Hepatocyte (in vitro differentiated cells): Measurements from ENCODE around the gene TM4SF4. TPM values are rescaled to one million over a fixed set of nuclear protein-coding genes. Genes with fewer than 3 reads are reported as not detected.

Source experiments
- DNase-seq: peaks from one replicate; pipeline ENCODE4 v3.0.0-alpha.2; 2016; ENCODE audit warnings: low spot score
- H2AFZ ChIP-seq: fragments of 200-600 bp; sonication (generic); 2 replicates; pipeline ENCODE4 v1.6.0; 2016; ENCODE audit warnings: antibody characterized with exemption, mild to moderate bottlenecking
- H3K27ac ChIP-seq: fragments of 200-600 bp; sonication (generic); 2 replicates; pipeline ENCODE4 v1.5.1; 2016; ENCODE audit warnings: mild to moderate bottlenecking
- H3K27me3 ChIP-seq: fragments of 200-600 bp; sonication (generic); 2 replicates; pipeline ENCODE4 v1.6.1; 2016
- H3K36me3 ChIP-seq: fragments of 200-600 bp; sonication (generic); replicated peaks from 2 replicates; pipeline ENCODE4 v1.5.1; 2016; ENCODE audit warnings: low read depth; ENCODE audit not compliant: insufficient read depth
- H3K4me1 ChIP-seq: fragments of 200-600 bp; sonication (generic); 2 replicates; pipeline ENCODE4 v1.5.1; 2016; ENCODE audit warnings: mild to moderate bottlenecking, moderate library complexity; ENCODE audit not compliant: insufficient read depth
- H3K4me2 ChIP-seq: fragments of 200-600 bp; sonication (generic); 2 replicates; pipeline ENCODE4 v1.6.0; 2016
- H3K4me3 ChIP-seq: fragments of 200-600 bp; sonication (generic); 2 replicates; pipeline ENCODE4 v1.5.1; 2016; ENCODE audit warnings: mild to moderate bottlenecking
- H3K79me2 ChIP-seq: fragments of 200-600 bp; sonication (generic); 2 replicates; pipeline ENCODE4 v1.6.0; 2017; ENCODE audit warnings: mild to moderate bottlenecking
- H3K9me2 ChIP-seq: fragments of 200-600 bp; sonication (generic); replicated peaks from 2 replicates; pipeline ENCODE4 v1.6.0; 2017; ENCODE audit warnings: mild to moderate bottlenecking; ENCODE audit not compliant: insufficient read depth
- H3K9me3 ChIP-seq: fragments of 200-600 bp; sonication (generic); 2 replicates; pipeline ENCODE4 v1.5.1; 2016; ENCODE audit warnings: low read depth, mild to moderate bottlenecking
- H4K20me1 ChIP-seq: fragments of 200-600 bp; sonication (generic); 2 replicates; pipeline ENCODE4 v1.6.0; 2016; ENCODE audit warnings: mild to moderate bottlenecking; ENCODE audit not compliant: insufficient read depth, poor library complexity, severe bottlenecking
- EZH2 ChIP-seq: fragments of 200-600 bp; sonication (generic); IDR thresholded peaks from 2 replicates; pipeline ENCODE4 v1.6.1; 2016; ENCODE audit warnings: antibody characterized with exemption, mild to moderate bottlenecking, borderline replicate concordance
- EZH2phosphoT487 ChIP-seq: fragments of 200-600 bp; sonication (generic); IDR thresholded peaks from one replicate; pipeline ENCODE4 v1.6.1; 2018; ENCODE audit warnings: antibody characterized with exemption, mild to moderate bottlenecking, low read depth, moderate library complexity; ENCODE audit not compliant: unreplicated experiment, severe bottlenecking
- WGBS: methylation state at CpG from one replicate; pipeline ENCODE4 v1.1.6; 2016; ENCODE audit warnings: low lambda C conversion rate; ENCODE audit errors: missing lambda C conversion rate; 5-methylcytosine and 5-hydroxymethylcytosine counted together
- polyA plus RNA-seq: library from polyadenylated mRNA; unstranded; fragments of >200 nt; fragmentation: Nextera tagmentation; extraction: Ambion mirVana; gene quantifications from 2 replicates; pipeline ENCODE4 v1.2.1, GENCODE V29; 2016
- total RNA-seq: library from RNA; depleted of rRNA; stranded (reverse); fragments of >200 nt; gene quantifications from 2 replicates; pipeline ENCODE4 v1.2.3, GENCODE V29; 2014
- TF ChIP-seq, protein P1 (sequence below): fragments of 200-600 bp; sonication (generic); IDR thresholded peaks from 2 replicates; pipeline ENCODE4 v1.5.1; 2016; ENCODE audit warnings: antibody characterized with exemption, mild to moderate bottlenecking; ENCODE audit not compliant: poor library complexity

TM4SF4 gene
- total and polyA plus RNA-seq, 2 experiments from 2014 or later, result 434 to 763 TPM

- TF ChIP-seq, protein P1, sequence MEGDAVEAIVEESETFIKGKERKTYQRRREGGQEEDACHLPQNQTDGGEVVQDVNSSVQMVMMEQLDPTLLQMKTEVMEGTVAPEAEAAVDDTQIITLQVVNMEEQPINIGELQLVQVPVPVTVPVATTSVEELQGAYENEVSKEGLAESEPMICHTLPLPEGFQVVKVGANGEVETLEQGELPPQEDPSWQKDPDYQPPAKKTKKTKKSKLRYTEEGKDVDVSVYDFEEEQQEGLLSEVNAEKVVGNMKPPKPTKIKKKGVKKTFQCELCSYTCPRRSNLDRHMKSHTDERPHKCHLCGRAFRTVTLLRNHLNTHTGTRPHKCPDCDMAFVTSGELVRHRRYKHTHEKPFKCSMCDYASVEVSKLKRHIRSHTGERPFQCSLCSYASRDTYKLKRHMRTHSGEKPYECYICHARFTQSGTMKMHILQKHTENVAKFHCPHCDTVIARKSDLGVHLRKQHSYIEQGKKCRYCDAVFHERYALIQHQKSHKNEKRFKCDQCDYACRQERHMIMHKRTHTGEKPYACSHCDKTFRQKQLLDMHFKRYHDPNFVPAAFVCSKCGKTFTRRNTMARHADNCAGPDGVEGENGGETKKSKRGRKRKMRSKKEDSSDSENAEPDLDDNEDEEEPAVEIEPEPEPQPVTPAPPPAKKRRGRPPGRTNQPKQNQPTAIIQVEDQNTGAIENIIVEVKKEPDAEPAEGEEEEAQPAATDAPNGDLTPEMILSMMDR, result no peak
- TF ChIP-seq EZH2phosphoT487 (no peak), EZH2 (no peak)
- DNase-seq, result peak; percentile 65
- 33% methylated on average over 13 of the region's 13 CpGs for WGBS
- H3K36me3 ChIP-seq, result no peaks in the 10 kb centered on the region
- no peak overlapping the region for H3K4me3 ChIP-seq
- H3K9me2 ChIP-seq, result no peaks in the 10 kb centered on the region
- no peaks in the 10 kb centered on the region for H3K27me3 ChIP-seq
- H3K4me1 ChIP-seq, result peaks cover 19% of the 10 kb centered on the region
- no peaks in the 10 kb centered on the region for H3K9me3 ChIP-seq
- H4K20me1 ChIP-seq, result no peaks in the 10 kb centered on the region
- H3K4me2 ChIP-seq, result peak overlapping the region; percentile 61
- H3K27ac ChIP-seq, result peak overlapping the region; percentile 71
- H2AFZ ChIP-seq, result no peak overlapping the region
- H3K79me2 ChIP-seq, result peaks cover 43% of the 10 kb centered on the region
Observed at GRCh38 chr3:149547954-149548668, 73.6 kb downstream of the TM4SF4 start.

DNA sequence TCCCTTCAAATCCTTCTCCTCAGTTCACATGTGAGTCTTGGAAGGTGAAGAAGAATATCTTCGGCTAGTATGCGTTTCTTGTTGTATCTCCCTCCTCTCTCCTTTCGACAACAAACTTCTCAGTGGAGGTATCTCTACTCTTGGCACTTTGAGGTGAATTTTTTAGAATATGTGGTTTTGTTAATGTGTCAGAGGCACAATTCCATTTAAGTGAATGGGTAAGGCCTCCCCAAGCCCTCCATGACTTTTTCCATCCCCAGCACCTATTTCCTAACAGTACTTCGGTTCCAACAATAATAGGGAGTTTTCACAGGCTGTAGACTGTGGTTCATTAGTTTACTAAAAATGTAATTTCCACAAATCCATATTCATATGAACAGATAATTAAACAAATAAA is 74.2 kb downstream of the TM4SF4 start:
- Histone ChIP-seq H2AFZ (no peak overlapping the region), H3K4me3 (no peak overlapping the region), H3K79me2 (peaks cover 40% of the 10 kb centered on the region), H3K9me2 (no peaks in the 10 kb centered on the region), H4K20me1 (no peaks in the 10 kb centered on the region), H3K27ac (peak overlapping the region; percentile 71), H3K4me2 (peak overlapping the region; percentile 61), H3K9me3 (no peaks in the 10 kb centered on the region), H3K27me3 (no peaks in the 10 kb centered on the region), H3K36me3 (no peaks in the 10 kb centered on the region), H3K4me1 (peaks cover 21% of the 10 kb centered on the region)
- no peak for DNase-seq
- TF ChIP-seq EZH2phosphoT487 (no peak), EZH2 (no peak)
- TF ChIP-seq, protein P1, result no peak
- 94% methylated on average over 4 of the region's 4 CpGs for WGBS

GRCh38 chr3:149551500-149551899 is 77.0 kb downstream of the TM4SF4 start:
- TF ChIP-seq, protein P1, result no peak
- TF ChIP-seq EZH2 (no peak), EZH2phosphoT487 (no peak)
- DNase-seq, result no peak
- no peak overlapping the region for H3K27ac ChIP-seq
- no peaks in the 10 kb centered on the region for H3K9me3 ChIP-seq
- H3K9me2 ChIP-seq, result no peaks in the 10 kb centered on the region
- H2AFZ ChIP-seq, result no peak overlapping the region
- no peak overlapping the region for H3K4me2 ChIP-seq
- H3K79me2 ChIP-seq, result peaks cover 26% of the 10 kb centered on the region
- H3K36me3 ChIP-seq, result no peaks in the 10 kb centered on the region
- no peaks in the 10 kb centered on the region for H4K20me1 ChIP-seq
- H3K4me3 ChIP-seq, result no peak overlapping the region
- H3K27me3 ChIP-seq, result no peaks in the 10 kb centered on the region
- peaks cover 33% of the 10 kb centered on the region for H3K4me1 ChIP-seq
